ENCODE results near the gene PIK3CG. TPM values are rescaled to one million over a fixed set of nuclear protein-coding genes. Genes with fewer than 3 reads are reported as not detected.
"Not testable (repeated sequence)": the region's sequence is repeated elsewhere in the genome, so short reads cannot be mapped to it uniquely, and the experiment has no call there.

The PIK3CG gene
- total RNA-seq, 1 experiment from 2014 or later: 118 TPM

DNA sequence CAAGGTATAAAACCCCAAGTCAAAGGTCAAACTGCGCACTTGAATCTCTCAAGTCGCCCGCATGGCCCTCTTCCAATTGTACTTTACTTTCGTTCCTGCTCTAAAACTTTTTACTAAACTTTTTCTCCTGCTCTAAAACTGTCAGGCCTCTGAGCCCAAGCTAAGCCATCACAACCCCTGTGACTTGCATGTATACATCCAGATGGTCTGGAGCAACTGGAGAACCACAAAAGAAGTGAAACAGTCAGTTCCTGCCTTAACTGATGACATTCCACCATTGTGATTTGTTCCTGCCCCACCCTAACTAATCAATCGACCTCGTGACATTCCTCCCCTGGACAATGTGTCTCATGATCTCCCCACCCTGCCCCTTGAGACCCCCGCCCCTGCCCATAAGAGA, 35.6 kb upstream of the PIK3CG start:
- H3K9ac ChIP-seq (ENCODE audit: low read length): no peak overlapping the region
- no peak overlapping the region for H2AFZ ChIP-seq (ENCODE audit: low read length)
- H3K9me3 ChIP-seq (ENCODE audit: low read length): no peaks in the 10 kb centered on the region
- H3K36me3 ChIP-seq (ENCODE audit: insufficient read depth, low read length): no peaks in the 10 kb centered on the region
- no peak for DNase-seq
- no peak overlapping the region for H3K27ac ChIP-seq (ENCODE audit: low read length)
- no peaks in the 10 kb centered on the region for H3K9me2 ChIP-seq (replicated peaks; ENCODE audit: insufficient read depth, low read length)
- no peaks in the 10 kb centered on the region for H3K27me3 ChIP-seq (ENCODE audit: low read length)
- H4K20me1 ChIP-seq (ENCODE audit: insufficient read depth, low read depth, low read length): no peaks in the 10 kb centered on the region
- H3K4me1 ChIP-seq (ENCODE audit: low read length): no peaks in the 10 kb centered on the region
- H3K79me2 ChIP-seq (ENCODE audit: low read length): no peaks in the 10 kb centered on the region
- H3K4me2 ChIP-seq (ENCODE audit: low read depth, low read length, poor library complexity, severe bottlenecking): no peak overlapping the region
- no peak overlapping the region for H3K4me3 ChIP-seq (ENCODE audit: low read length)

DNA sequence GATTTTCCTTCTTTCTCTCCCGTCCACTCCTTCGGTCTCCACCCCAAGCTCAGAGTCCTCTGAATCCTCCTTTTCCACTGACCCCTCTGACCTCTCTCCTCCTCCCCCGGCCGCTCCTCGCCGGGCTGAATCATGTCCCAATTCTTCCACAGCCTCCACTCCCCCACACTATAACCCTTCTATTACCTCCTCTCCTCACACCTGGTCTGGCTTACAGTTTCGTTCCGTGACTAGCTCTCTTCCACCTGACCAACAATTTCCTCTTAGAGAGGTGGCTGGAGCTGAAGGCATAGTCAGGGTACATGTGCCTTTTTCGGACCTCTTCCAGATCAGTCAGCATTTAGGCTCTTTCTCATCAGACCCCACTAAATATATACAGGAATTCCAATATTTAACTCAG, 34.2 kb upstream of the PIK3CG start:
- not testable (repeated sequence) for H3K79me2 ChIP-seq (ENCODE audit: low read length); H3K27me3 ChIP-seq (ENCODE audit: low read length); DNase-seq; H3K9ac ChIP-seq (ENCODE audit: low read length); H3K9me3 ChIP-seq (ENCODE audit: low read length); H3K4me1 ChIP-seq (ENCODE audit: low read length); H3K4me3 ChIP-seq (ENCODE audit: low read length); H3K9me2 ChIP-seq (replicated peaks; ENCODE audit: insufficient read depth, low read length); H4K20me1 ChIP-seq (ENCODE audit: insufficient read depth, low read depth, low read length); H3K27ac ChIP-seq (ENCODE audit: low read length); H3K4me2 ChIP-seq (ENCODE audit: low read depth, low read length, poor library complexity, severe bottlenecking); H3K36me3 ChIP-seq (ENCODE audit: insufficient read depth, low read length); H2AFZ ChIP-seq (ENCODE audit: low read length)

GRCh38 chr7:106836816-106837215, 28.3 kb upstream of the PIK3CG start:
- H4K20me1 ChIP-seq (ENCODE audit: insufficient read depth, low read depth, low read length): no peaks in the 10 kb centered on the region
- no peak for DNase-seq
- H3K27ac ChIP-seq (ENCODE audit: low read length): no peak overlapping the region

DNA sequence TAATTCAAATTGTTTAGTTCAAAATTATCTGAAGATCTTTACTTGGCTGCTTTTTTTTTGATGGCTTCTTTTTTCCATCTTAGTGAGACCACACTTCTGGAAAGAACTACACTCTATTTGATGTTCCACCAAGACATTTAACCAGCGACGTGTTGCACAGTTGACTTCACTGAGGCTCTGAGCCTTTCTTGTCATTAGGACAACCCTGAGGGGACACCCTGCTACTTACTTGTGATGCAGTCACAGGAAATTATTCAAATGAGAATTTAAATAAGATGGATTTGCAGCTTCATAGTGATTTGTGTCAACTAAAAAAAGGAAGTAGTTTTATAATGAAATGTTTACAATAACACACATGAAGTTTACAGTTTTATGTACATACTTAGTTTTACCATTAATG, 25.6 kb upstream of the PIK3CG start:
- H3K4me2 ChIP-seq (ENCODE audit: low read depth, low read length, poor library complexity, severe bottlenecking): peak overlapping the region; percentile 73
- no peaks in the 10 kb centered on the region for H3K79me2 ChIP-seq (ENCODE audit: low read length)
- H3K27ac ChIP-seq (ENCODE audit: low read length): peak overlapping the region; percentile 86
- no peaks in the 10 kb centered on the region for H3K9me2 ChIP-seq (replicated peaks; ENCODE audit: insufficient read depth, low read length)
- no peaks in the 10 kb centered on the region for H3K27me3 ChIP-seq (ENCODE audit: low read length)
- H3K36me3 ChIP-seq (ENCODE audit: insufficient read depth, low read length): no peaks in the 10 kb centered on the region
- H3K9me3 ChIP-seq (ENCODE audit: low read length): no peaks in the 10 kb centered on the region
- peaks cover 43% of the 10 kb centered on the region for H3K4me1 ChIP-seq (ENCODE audit: low read length)
- peak overlapping the region; percentile 24; the same call in 1 of the 2 replicates for H2AFZ ChIP-seq (ENCODE audit: low read length)
- H3K4me3 ChIP-seq (ENCODE audit: low read length): peak overlapping the region; percentile 45; the same call in 1 of the 2 replicates
- 0 out of 2 replicates have a peak overlapping the region, but pooled peaks have one; percentile 5 for H3K9ac ChIP-seq (ENCODE audit: low read length)
- no peaks in the 10 kb centered on the region for H4K20me1 ChIP-seq (ENCODE audit: insufficient read depth, low read depth, low read length)
- peak; percentile 90 for DNase-seq

More at GRCh38 chr7:106836816-106837215, 28.3 kb upstream of the PIK3CG start:
- Histone ChIP-seq H3K4me2 (ENCODE audit: low read depth, low read length, poor library complexity, severe bottlenecking) (no peak overlapping the region), H2AFZ (ENCODE audit: low read length) (no peak overlapping the region), H3K9me2 (replicated peaks; ENCODE audit: insufficient read depth, low read length) (no peaks in the 10 kb centered on the region), H3K36me3 (ENCODE audit: insufficient read depth, low read length) (no peaks in the 10 kb centered on the region), H3K4me1 (ENCODE audit: low read length) (peaks cover 31% of the 10 kb centered on the region), H3K4me3 (ENCODE audit: low read length) (no peak overlapping the region), H3K79me2 (ENCODE audit: low read length) (no peaks in the 10 kb centered on the region), H3K9ac (ENCODE audit: low read length) (no peak overlapping the region), H3K27me3 (ENCODE audit: low read length) (no peaks in the 10 kb centered on the region), H3K9me3 (ENCODE audit: low read length) (no peaks in the 10 kb centered on the region)

GRCh38 chr7:106840342-106840741, 24.7 kb upstream of the PIK3CG start:
- H3K27me3 ChIP-seq (ENCODE audit: low read length): no peaks in the 10 kb centered on the region
- H3K4me1 ChIP-seq (ENCODE audit: low read length): peaks cover 43% of the 10 kb centered on the region
- no peaks in the 10 kb centered on the region for H3K9me2 ChIP-seq (replicated peaks; ENCODE audit: insufficient read depth, low read length)
- H3K79me2 ChIP-seq (ENCODE audit: low read length): no peaks in the 10 kb centered on the region
- H3K27ac ChIP-seq (ENCODE audit: low read length): peak overlapping the region; percentile 86
- peak overlapping the region; percentile 15; the same call in 1 of the 2 replicates for H2AFZ ChIP-seq (ENCODE audit: low read length)
- no peaks in the 10 kb centered on the region for H3K9me3 ChIP-seq (ENCODE audit: low read length)
- no peaks in the 10 kb centered on the region for H4K20me1 ChIP-seq (ENCODE audit: insufficient read depth, low read depth, low read length)
- DNase-seq: peak; percentile 91
- peak overlapping the region; percentile 26 for H3K9ac ChIP-seq (ENCODE audit: low read length)
- H3K4me3 ChIP-seq (ENCODE audit: low read length): peak overlapping the region; percentile 45
- H3K36me3 ChIP-seq (ENCODE audit: insufficient read depth, low read length): no peaks in the 10 kb centered on the region
- peak overlapping the region; percentile 73 for H3K4me2 ChIP-seq (ENCODE audit: low read depth, low read length, poor library complexity, severe bottlenecking)

- DNase-seq: peak; percentile 85
- peak overlapping the region; percentile 86 for H3K27ac ChIP-seq (ENCODE audit: low read length)
- no peaks in the 10 kb centered on the region for H3K79me2 ChIP-seq (ENCODE audit: low read length)
- peak overlapping the region; percentile 87 for H2AFZ ChIP-seq (ENCODE audit: low read length)
- H3K4me3 ChIP-seq (ENCODE audit: low read length): no peak overlapping the region
- H3K4me2 ChIP-seq (ENCODE audit: low read depth, low read length, poor library complexity, severe bottlenecking): peak overlapping the region; percentile 47
- no peaks in the 10 kb centered on the region for H4K20me1 ChIP-seq (ENCODE audit: insufficient read depth, low read depth, low read length)
- peak overlapping the region; percentile 40 for H3K9ac ChIP-seq (ENCODE audit: low read length)
- no peaks in the 10 kb centered on the region for H3K9me2 ChIP-seq (replicated peaks; ENCODE audit: insufficient read depth, low read length)
- H3K4me1 ChIP-seq (ENCODE audit: low read length): peaks cover 43% of the 10 kb centered on the region
- H3K36me3 ChIP-seq (ENCODE audit: insufficient read depth, low read length): no peaks in the 10 kb centered on the region
- no peaks in the 10 kb centered on the region for H3K9me3 ChIP-seq (ENCODE audit: low read length)
- H3K27me3 ChIP-seq (ENCODE audit: low read length): no peaks in the 10 kb centered on the region
Observed at GRCh38 chr7:106841896-106842390, 23.1 kb upstream of the PIK3CG start.

DNA sequence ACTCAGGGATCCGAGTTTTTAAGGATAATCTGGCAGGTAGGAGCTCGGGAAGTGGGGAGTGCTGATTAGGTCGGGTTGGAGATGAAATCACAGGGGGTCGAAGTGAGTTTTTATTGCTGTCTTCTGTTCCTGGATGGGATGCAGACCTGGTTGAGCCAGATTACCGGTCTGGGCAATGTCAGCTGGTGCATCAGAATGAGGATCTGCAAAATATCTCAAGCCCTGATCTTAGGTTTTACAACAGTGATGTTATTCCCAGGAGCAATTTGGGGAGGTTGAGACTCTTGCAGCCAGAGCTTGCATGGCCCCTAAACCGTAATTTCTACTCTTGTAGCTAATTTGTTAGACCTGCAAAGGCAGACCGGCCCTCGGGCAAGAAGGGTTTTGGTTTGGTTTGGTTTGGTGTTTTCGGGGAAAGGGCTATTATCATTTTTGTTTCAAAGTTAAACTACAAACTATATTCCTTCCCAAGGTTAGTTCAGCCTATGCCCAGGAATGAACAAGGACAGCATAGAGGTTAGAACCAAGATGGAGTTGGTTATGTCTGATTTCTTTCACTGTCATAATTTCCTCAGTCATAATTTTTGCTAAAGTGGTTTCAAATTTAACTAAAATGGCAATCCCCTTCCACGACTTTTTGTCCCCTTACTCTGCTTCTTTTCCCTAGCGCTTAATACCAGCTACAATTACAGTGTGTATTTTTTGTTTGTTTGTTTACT, 20.6 kb upstream of the PIK3CG start:
- Histone ChIP-seq H3K27ac (ENCODE audit: low read length) (no peak overlapping the region), H3K27me3 (ENCODE audit: low read length) (no peaks in the 10 kb centered on the region), H3K36me3 (ENCODE audit: insufficient read depth, low read length) (no peaks in the 10 kb centered on the region), H3K4me3 (ENCODE audit: low read length) (no peak overlapping the region), H4K20me1 (ENCODE audit: insufficient read depth, low read depth, low read length) (no peaks in the 10 kb centered on the region), H3K9me2 (replicated peaks; ENCODE audit: insufficient read depth, low read length) (no peaks in the 10 kb centered on the region), H3K9me3 (ENCODE audit: low read length) (no peaks in the 10 kb centered on the region), H3K4me1 (ENCODE audit: low read length) (peaks cover 35% of the 10 kb centered on the region), H3K9ac (ENCODE audit: low read length) (no peak overlapping the region), H3K79me2 (ENCODE audit: low read length) (no peaks in the 10 kb centered on the region), H2AFZ (ENCODE audit: low read length) (0 out of 2 replicates have a peak overlapping the region, but pooled peaks have one; percentile 18), H3K4me2 (ENCODE audit: low read depth, low read length, poor library complexity, severe bottlenecking) (no peak overlapping the region)
- DNase-seq: no peak

DNA sequence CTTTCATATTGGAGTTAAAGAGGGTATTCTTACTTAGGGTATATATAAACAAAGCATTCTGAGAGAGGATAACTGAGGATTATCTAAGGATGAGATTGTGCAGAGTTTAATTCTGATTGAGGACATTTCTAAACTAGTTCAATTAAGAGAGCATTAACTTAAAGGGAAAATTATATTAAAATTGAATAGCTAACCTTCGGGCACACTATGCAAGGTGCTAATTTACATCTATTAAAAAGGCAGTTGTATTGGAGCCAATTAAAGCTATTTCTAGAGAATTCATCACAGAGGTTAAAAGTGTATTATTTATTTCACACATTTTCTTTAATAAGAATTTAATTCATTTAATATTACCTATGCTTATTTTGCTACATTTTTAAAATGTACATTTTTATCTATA, 17.0 kb upstream of the PIK3CG start:
- Histone ChIP-seq H3K4me1 (ENCODE audit: low read length) (no peaks in the 10 kb centered on the region), H3K4me2 (ENCODE audit: low read depth, low read length, poor library complexity, severe bottlenecking) (no peak overlapping the region)
- DNase-seq: no peak

More for the DNA sequence above, 17.0 kb upstream of the PIK3CG start:
- H2AFZ ChIP-seq (ENCODE audit: low read length): no peak overlapping the region; the same call in 1 of the 2 replicates
- H4K20me1 ChIP-seq (ENCODE audit: insufficient read depth, low read depth, low read length): no peaks in the 10 kb centered on the region
- H3K27me3 ChIP-seq (ENCODE audit: low read length): no peaks in the 10 kb centered on the region
- H3K9me3 ChIP-seq (ENCODE audit: low read length): no peaks in the 10 kb centered on the region
- no peaks in the 10 kb centered on the region for H3K36me3 ChIP-seq (ENCODE audit: insufficient read depth, low read length)
- no peak overlapping the region for H3K9ac ChIP-seq (ENCODE audit: low read length)
- H3K79me2 ChIP-seq (ENCODE audit: low read length): no peaks in the 10 kb centered on the region
- no peaks in the 10 kb centered on the region for H3K9me2 ChIP-seq (replicated peaks; ENCODE audit: insufficient read depth, low read length)
- H3K4me3 ChIP-seq (ENCODE audit: low read length): no peak overlapping the region
- no peak overlapping the region for H3K27ac ChIP-seq (ENCODE audit: low read length)

Data from Karpas-422 (cell line).